Cerebellar nuclear complex (tissue), 1 donor: ENCODE measurements around the gene IQSEC1.
A peak's percentile ranks its signal among the peaks of the same experiment; 100 is the strongest.

Experiments used
- DNase-seq, 2 experiments: peaks; one replicate each; lab custom pipeline; 2025; lab: John Stamatoyannopoulos, UW

IQSEC1 gene

GRCh38 chr3:13107661-13108060, 34.4 kb upstream of the IQSEC1 start:
- no peak for DNase-seq

- DNase-seq, result no peak
Observed at GRCh38 chr3:13106308-13107001, 33.2 kb upstream of the IQSEC1 start.

- DNase-seq, result no peak
Observed at GRCh38 chr3:13105896-13106250, 32.6 kb upstream of the IQSEC1 start.

GRCh38 chr3:13105181-13105895, 32.1 kb upstream of the IQSEC1 start:
- DNase-seq, result no peak

- no peak for DNase-seq
Observed at GRCh38 chr3:13104511-13104910, 31.3 kb upstream of the IQSEC1 start.

- DNase-seq, result no peak
Observed at GRCh38 chr3:13103416-13104058, 30.3 kb upstream of the IQSEC1 start.

GRCh38 chr3:13102386-13103345, 29.4 kb upstream of the IQSEC1 start:
- DNase-seq, result no peak

- no peak for DNase-seq
Observed at GRCh38 chr3:13099707-13100106, 26.5 kb upstream of the IQSEC1 start.

GRCh38 chr3:13098192-13098988, 25.2 kb upstream of the IQSEC1 start:
- no peak for DNase-seq

- no peak for DNase-seq
Observed at GRCh38 chr3:13096356-13096755, 23.1 kb upstream of the IQSEC1 start.

GRCh38 chr3:13095408-13095937, 22.2 kb upstream of the IQSEC1 start:
- no peak for DNase-seq

GRCh38 chr3:13093687-13094086, 20.5 kb upstream of the IQSEC1 start:
- DNase-seq, result no peak

GRCh38 chr3:13092621-13093617, 19.7 kb upstream of the IQSEC1 start:
- no peak for DNase-seq

GRCh38 chr3:13091898-13092611, 18.8 kb upstream of the IQSEC1 start:
- DNase-seq, result peak in 1 of 2 experiments; percentile 80

- no peak for DNase-seq
Observed at GRCh38 chr3:13088028-13089006, 15.1 kb upstream of the IQSEC1 start.

- no peak for DNase-seq
Observed at GRCh38 chr3:13087320-13087990, 14.2 kb upstream of the IQSEC1 start.

GRCh38 chr3:13086531-13086981, 13.3 kb upstream of the IQSEC1 start:
- DNase-seq, result no peak
